DMS53 (cell line): Measurements from ENCODE around the gene POLG.

Experiments
- DNase-seq: peaks from one replicate; lab custom pipeline; 2025; lab: John Stamatoyannopoulos, UW

Gene POLG

DNA sequence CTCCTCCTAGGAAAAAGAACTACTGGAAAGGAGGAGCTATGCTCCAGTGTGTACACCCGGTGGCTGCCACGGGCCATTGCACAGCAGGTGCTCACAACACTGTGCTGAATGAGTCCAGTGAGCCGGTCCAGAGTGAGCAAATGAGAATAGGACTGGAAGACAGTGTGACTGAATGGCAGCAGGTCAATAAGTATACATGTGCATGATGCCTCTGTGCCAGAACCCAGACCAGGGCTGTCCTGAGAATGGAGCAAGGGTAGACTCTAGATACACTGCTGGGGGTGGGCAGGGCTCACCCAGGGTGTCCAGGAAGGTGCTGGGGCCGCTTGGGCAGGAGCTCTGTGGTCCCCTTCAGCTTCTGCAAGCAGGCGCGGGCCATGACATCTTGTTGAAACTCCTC is 8.3 kb downstream of the POLG start:
- DNase-seq = peak; percentile 62

DNA sequence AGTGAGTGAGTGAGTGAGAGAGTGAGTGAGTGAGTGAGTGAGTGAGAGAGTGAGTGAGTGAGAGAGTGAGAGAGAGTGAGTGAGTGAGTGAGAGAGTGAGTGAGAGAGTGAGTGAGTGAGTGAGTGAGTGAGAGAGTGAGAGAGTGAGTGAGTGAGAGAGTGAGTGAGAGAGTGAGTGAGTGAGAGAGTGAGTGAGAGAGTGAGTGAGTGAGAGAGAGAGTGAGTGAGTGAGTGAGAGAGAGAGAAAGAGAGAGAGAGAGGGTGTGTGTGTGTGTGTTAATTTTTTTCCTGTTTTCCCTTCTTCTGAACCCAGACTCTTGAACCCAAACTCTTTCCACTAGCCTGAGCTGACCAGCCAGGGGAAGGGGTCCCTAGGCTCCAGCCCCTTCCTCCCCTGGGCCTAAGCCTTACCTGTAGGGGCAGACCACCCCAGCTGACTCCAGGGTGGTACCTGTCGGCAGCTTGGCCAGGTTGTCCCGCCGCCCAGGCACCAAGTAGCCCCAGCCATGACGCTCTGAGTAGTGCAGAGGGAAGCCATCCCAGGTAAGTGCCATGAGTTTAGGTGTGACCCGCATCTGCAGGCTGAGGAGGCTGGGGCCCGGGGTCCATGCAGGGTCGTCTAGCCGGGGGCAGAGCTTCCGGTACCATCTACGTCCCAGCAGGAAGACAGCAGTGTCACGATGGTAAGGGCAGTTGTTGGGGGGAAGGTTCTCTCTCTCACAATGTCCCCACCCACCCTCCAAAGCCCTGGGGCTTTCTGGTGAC is 9.4 kb downstream of the POLG start:
- DNase-seq = no peak

DNA sequence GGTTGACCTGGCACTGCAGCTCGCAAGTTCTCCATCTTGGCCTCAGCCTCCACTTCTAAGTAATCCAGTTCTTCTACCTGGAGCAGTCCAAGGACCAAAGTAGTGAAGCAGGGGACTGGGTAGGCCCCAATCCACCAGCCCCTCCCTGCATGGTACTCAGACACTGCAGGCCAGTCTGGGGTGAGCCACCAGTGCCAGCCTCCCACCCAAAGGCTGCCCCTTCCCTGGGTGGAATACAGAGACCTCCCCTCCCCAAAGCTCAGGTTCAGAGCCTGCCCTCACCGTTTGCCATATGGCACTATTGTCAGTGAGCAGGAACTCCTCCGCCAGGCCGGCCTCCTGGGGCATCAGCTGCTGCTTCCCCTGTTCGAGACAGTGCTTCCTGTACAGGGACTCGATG is 10.8 kb downstream of the POLG start:
- no peak for DNase-seq

DNA sequence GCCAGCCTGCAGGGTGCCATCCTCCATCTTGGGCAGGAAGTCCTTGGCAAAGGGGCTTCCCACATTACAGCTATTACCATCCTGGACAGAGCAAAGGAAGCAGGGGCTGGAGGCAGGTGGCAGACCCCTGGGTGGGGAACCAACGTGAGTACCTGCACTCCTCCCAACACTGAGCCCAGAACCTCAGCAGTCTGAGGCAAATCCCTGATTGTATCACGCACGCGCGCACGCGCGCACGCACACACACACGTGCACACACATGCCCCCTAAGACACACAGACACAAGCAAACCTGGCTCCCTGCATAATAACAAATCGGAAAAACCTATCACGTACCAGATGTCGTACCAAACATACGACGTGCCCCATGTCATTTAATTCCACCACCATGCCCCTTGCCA is 11.8 kb downstream of the POLG start:
- DNase-seq = no peak

DNA sequence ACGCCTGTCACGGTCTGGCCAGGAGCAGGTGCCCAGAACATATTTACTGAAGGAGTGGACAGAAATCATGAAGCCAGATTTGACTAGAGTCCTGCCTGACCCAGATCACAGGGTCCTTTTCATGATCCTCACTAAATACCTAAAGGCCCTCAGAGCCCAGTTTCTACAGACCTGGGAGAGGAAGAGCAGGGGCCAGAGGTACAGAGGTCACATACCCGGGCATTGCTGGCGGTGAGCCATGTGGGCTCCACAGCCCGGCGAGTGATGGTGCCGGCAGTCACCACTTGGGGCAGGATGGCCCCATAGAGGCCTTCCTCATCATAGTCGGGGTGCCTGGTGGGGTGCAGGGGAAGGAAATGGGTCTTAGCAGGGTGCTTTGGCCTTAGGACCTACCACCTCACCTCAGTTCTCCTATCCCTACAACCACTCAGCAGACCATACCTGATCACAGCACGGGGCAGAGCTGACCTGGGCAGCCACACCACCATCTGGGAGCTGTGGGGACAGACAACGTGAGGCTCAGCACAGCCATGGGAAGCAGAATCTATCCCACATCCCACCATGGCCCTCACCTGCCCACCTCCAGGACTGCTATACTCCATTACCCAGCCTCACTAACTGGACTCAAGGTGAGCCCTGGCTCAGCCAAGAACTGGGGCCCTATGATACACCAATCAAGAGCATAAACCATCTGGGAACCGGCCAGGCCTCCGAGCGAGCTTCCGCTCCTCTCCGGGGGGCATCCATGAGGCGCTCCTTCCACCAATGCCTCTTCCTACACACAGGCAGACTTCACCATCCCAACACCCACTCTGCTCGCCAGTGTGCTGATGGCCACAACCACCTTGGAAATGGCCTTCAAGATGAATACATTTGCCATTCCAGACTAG is 12.9 kb downstream of the POLG start:
- DNase-seq = no peak

DNA sequence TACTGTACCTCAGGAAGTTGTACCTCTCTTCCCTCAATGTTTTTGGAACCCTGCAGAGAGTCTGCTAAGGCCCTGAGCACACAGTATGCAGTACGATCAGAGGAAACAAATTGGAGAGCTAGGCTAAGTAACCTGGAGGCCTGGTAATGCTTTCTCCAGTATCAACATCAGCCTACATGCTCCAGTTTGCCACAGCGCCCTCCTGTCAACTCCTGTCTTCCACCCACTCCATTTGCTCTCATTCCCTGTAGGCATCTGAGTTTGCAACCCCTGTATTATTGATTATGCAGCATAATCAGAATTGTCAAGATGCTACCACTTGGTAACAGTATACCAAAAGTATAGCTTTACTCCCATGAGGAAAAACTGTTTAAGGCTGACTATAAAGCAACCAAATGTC is 14.4 kb downstream of the POLG start:
- DNase-seq = no peak

DNA sequence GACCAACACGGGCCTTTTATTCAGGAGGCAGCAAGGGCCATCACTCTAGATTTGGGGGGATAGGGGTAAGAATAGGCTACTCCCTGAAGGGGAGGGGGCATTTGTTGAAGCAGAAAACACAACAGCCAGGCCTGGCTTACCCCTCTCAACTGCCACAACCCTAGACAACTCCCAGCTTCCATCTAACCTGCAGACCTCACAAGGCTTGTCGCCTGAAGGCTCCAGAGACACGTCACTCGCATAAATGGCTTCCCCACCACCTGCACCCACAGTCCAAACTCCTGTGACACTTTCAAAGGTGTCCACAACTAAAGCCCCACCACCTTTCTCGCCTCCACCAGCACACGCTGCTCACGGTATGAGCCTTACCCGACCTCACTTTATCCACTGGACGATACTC is 14.9 kb downstream of the POLG start:
- no peak for DNase-seq

DNA sequence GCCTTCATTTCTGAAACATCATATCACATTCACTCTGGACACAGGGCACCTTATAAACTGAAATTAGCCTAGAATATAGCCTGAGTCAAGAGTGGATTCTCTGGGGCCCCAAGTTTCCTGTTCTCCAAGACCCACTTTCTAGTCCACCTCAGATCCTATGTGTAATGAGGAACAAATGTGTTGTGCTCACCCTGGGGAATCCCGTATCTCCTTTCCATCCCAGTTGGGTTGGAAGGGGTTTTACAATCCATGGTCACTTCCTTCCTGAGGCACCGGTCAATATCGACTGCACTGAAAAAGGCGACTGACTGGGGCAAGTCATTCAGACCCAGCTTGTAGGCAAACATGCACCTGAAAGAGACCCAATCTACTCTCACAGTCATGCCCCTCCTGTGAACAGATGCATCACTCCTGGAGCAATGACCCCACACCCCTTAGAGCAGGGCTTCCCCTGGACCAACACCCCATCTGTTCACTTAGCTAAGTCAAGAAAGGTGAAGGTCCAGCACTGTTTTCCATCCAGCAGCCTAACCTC is 17.4 kb downstream of the POLG start:
- DNase-seq = no peak

DNA sequence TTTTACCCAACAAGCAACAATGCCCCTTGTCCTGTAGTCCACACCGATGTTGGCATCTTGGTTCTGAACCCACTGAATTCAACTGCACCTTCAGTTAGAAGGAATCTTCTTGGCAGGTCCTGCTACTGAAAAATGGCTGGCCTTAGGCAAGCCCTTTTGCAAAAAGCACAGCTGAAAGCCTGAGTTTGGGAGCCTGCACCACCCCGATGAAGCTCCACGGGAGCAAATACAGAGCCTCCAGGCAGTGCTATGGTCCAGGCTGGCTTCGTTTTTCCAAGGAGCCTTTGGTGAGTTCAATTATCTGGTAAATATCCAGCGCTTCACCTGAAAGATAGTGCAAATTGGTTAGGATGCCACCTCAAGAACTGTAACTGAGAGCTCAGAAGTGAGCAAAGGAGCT is 18.1 kb downstream of the POLG start:
- DNase-seq = no peak

DNA sequence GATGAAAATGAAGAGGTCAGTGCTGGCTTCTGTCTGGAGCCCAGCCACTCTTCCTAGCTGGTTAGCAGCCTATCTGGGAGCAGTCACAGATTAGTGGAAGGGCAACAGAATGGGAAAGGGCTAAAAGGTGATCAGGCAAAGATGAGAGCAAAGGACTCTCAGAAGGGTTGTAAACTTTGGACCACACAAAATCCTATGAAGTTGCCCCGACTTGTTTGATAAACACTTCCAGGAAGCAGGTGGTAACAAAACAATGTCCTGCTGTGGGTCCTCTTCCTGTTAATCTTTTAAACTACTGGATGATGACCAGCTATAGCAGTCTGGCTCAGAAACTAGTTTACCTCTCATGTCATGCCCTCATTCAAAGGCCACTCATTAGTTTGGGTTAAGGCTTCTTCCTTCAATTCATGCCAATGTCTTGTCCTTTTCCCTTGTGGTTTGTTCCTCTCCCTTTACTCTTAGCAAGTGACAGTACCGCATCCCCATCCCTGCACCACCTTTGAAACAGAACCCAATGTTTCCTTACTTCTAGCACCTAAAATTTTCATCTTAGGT is 19.2 kb downstream of the POLG start:
- DNase-seq = no peak

DNA sequence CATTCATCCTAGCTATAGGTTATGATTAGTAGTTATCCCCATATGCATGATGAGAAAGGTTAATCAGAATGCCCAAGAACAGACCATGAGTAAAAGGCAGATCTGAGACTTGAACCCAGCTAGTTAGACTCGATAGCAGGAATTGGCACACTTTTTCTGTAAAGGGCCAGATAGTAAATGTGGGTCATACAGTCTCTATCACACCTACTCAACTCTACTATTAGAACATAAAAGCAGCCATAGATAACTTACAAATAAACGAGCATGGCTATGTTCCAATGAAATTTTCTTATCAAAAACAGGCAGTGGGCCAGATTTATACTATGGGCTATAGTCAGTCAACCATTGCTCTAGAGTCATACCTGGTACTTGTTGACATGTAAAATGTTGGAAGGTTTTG is 24.6 kb downstream of the POLG start:
- no peak for DNase-seq

DNA sequence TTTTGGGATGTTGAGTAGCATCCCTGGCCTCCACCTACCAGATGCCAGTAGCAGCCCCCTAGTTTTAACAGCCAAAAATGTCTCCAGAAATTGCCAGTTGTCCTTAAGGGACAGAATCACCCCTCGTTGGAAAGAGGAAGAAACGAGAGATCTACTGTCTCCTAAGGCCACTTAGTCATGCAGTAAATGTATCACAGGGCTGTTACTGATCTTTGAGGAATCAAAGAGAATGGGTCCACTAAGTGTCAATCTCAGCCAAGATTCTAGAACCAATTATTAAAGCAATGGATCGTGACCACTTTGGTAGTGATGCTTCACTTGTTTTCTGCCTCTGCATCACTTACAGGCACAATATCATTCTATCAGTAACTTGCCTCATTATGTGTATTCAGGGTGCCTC is 26.4 kb downstream of the POLG start:
- DNase-seq = no peak

DNA sequence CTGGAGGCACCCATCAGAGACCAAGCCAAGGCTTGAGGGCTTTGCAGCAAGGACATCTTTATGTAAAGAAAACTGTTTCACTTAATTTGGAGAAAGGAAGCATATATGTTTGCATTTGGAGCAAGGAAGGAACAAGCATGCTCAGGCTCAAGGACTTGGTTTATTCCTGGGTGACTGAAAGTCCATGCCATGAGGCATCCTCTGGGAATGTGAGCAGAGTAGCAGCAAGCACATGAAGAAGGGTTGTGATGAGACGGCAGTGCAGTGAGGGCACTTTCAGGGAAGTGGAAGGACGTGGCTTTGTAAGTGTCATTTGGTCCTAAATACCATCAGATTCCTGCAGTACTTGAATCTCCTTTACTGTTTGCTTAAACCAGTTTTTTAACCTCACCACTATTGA is 26.8 kb downstream of the POLG start:
- no peak for DNase-seq

DNA sequence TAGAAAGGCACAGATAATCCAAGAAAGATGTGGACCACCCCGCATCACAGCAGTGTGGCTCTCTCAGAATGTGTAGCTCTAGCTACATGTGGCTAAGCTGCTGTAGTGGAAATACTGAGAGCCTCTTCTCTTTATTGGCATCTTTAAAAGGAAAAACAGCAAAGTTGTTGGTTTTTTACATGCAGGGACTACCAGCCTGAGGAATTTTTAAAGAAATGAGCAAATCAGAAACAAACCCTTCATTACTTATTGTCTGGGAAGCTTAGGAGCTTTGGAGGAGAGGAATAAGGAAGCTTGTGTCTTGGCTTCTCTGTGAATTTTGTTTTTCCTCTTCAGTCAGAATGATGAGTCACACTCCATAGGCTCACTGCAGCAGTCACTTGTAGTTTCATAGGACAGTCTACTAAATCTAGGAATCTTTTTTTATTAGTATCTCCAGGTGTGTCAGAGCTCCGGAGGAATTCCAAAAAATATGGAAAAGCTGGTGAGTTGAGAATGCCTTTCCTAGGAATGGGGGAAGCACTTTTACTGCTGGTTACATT is 27.5 kb downstream of the POLG start:
- DNase-seq = peak; percentile 11

DNA sequence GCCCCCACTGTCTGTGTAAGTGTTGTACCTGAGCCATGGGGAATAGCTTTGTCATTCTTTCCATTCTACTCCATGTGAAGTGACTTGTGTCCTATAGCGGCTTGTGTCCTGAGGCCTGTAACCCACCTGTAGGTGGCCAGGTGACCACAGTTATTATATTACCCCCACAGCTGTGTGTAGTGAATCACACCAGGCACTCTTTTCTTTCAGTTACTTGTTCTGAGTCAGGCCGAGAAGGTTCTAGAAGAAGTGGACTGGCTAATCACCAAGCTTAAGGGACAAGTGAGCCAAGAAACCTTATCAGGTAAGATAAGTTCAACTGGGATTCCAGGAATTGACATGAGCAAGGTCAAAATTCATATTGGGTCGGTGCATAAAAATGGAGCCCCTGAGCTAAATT is 29.2 kb downstream of the POLG start:
- no peak for DNase-seq

DNA sequence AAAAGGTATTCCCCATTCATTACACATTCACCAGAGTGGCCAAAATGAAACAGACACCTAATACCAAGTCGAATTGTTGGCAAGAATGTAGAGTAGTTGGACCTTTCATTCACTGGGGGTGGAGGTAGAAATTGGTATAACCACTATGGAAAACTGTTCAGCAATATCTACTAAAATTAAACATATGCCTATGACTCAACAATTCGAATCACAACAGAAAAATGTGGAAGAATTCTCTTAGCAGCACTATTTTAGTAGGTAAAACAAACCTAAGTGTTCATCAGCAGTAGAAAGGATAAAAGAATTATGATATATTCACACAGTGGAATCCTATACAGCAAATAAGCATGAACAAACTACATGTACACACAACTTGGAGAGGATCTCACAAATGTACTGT is 30.6 kb downstream of the POLG start:
- no peak for DNase-seq

DNA sequence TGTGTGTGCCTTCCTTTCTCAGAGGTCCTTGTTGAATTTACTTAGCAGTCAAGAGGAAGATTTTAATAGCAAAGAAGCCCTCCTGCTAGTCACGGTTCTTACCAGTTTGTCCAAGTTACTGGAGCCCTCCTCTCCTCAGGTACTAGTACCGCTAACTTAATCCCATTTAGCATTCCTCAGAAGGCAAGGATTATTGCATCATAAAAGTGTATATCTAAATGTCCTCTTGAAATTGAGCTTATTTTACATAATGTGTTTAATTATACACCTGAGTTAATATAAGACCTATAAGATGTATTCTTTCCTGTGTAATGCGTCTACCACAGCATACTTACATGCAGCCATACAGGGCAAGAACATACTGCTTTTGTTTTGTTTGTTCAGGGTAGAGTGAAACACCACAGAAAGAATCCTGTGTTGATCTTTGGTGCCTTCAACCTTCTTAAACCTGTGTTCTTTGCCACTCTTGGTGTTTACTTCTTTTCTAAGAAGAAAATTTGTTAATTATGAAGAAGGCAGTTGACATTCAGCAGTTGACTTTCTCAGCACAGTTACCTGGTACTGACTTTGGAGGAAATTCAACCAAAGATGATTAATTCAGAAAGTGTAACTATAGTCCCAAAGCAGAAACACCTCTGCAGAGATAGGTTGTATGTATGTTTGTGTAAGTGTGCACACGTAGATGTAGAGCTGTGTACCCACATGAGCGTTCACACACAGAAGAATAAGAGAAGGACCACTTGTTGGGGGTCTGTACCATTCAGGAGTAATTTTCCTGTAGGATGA is 33.1 kb downstream of the POLG start:
- DNase-seq = no peak

DNA sequence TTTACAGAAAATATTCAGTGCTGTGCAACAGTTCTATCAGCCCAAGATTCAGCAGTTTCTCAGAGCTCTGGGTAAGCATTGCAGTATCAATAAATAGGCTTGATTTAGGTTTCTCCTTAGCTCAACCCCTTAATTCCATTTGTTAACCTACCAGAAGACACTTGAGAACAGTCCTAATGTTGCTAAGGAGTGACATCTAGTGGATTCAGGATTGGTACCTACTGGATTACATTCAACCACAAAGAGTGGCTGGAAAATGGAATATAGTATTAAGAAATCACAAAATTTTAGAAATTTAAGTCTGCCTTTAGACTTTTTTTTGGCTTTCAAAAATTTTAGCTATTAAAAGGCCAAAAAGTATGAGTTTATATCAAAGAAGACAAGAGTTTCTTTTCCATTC is 34.7 kb downstream of the POLG start:
- DNase-seq = peak; percentile 19

DNA sequence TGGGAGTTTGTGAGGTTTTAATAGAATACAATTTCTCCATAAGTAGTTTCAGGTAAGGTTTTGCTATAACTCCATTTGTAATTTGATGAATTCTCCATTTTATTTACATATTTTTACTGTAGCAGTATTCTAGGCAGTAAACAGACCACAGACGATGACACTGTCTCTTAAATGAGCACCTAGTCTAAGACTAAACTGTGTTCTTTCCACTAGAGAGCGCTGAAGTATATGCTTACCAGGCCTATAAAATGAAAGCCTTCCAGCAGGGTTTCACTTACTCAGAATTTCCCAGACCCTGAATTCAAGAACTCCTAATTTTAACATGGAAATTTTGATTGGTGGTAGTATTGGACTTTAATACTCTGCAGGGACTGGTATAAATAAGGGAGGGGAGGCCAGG is 41.6 kb downstream of the POLG start:
- DNase-seq = no peak

DNA sequence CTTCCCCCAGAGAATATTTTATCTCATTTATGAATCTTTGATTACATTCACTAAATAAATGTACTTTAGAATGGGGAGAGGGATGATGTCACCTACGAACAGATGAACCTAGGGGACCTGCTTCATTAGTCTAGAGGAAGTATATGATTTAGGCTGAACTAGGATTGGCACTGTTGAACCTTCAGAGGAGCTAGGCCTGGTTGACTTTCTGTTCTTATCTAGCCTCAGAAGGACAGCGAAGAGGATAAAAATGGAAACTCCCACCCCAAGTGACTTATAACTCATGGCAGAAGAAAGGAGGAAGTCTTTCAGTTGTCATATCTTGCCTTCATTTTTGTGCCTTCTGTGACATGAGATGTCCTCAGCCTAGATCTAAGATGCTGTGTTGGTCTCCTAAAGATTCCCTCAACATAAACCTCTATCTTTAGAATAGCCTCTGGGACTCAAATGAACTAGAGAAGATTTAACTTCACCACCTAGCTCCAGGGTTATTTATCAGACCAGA is 42.6 kb downstream of the POLG start:
- no peak for DNase-seq

DNA sequence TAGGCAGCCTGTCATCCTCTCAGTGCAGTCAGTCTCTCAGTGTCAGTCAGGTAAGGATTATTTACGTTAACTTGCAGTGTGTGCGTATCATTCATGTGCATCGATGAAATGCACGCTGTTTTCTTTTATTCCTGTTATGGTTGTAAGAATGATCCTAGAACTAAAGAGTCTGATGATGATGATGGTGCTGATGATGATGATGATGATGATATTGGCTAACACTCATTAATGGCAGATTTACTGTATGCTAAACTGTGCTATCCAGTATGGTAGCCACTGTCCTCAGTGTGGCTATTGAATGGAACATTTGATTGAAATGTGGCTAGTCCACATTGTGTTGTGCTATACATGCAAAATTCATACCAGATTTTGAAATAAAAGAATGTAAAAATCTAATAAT is 51.4 kb downstream of the POLG start:
- no peak for DNase-seq

DNA sequence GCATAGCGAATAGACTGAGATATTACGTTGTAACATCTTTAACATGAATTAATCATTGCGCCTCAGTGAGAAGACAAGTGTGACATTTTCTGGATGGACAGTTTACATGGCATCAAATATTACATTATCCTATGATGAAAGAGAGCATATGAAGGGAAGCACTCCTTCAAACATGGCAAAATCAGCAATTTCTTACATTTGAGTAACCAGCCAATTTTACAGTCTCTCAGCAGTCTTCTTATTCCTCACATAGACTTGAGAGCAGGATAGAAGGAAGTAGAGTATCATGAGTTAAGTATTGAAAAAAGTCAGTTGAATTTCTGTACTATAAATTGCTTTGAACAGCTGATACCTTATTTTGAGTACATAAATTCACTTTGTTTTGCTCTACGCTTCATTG is 52.0 kb downstream of the POLG start:
- no peak for DNase-seq
